NCI-H2227 treated with DMSO at 0.1 percent for 48 hours (cell line): ENCODE data around the gene POPDC3.
"Not testable (repeated sequence)": the region's sequence is repeated elsewhere in the genome, so short reads cannot be mapped to it uniquely, and the experiment has no call there.

ENCODE experiments used
- DNase-seq: peaks from one replicate; lab custom pipeline; 2025; lab: John Stamatoyannopoulos, UW

Gene POPDC3

GRCh38 chr6:105179244-105180065 lies at the start of gene POPDC3:
Gene POPDC3 (minus strand): TSS chr6:105180014. CDS start chr6:105161909, 18,105 bp downstream.
- DNase-seq = peak; percentile 22

GRCh38 chr6:105227295-105227767 lies 47.5 kb upstream of the POPDC3 start:
- DNase-seq = no peak

- DNase-seq = no peak
Measured at GRCh38 chr6:105226598-105227294, 46.9 kb upstream of the POPDC3 start.

GRCh38 chr6:105223242-105223641 lies 43.4 kb upstream of the POPDC3 start:
- no peak for DNase-seq

GRCh38 chr6:105221219-105221618 lies 41.4 kb upstream of the POPDC3 start:
- DNase-seq = not testable (repeated sequence)

GRCh38 chr6:105220186-105220585 lies 40.4 kb upstream of the POPDC3 start:
- no peak for DNase-seq

GRCh38 chr6:105219218-105219617 lies 39.4 kb upstream of the POPDC3 start:
- DNase-seq = not testable (repeated sequence)

- no peak for DNase-seq
Measured at GRCh38 chr6:105215506-105215905, 35.7 kb upstream of the POPDC3 start.

- DNase-seq = no peak
Measured at GRCh38 chr6:105214668-105215067, 34.9 kb upstream of the POPDC3 start.

GRCh38 chr6:105213272-105213671 lies 33.5 kb upstream of the POPDC3 start:
- DNase-seq = no peak

GRCh38 chr6:105212587-105212986 lies 32.8 kb upstream of the POPDC3 start:
- DNase-seq = no peak

GRCh38 chr6:105211831-105212230 lies 32.0 kb upstream of the POPDC3 start:
- no peak for DNase-seq

- DNase-seq = no peak
Measured at GRCh38 chr6:105210932-105211531, 31.2 kb upstream of the POPDC3 start.

- DNase-seq = no peak
Measured at GRCh38 chr6:105209950-105210706, 30.3 kb upstream of the POPDC3 start.

- no peak for DNase-seq
Measured at GRCh38 chr6:105207524-105208269, 27.9 kb upstream of the POPDC3 start.

- DNase-seq = no peak
Measured at GRCh38 chr6:105204768-105205167, 25.0 kb upstream of the POPDC3 start.

GRCh38 chr6:105204331-105204730 lies 24.5 kb upstream of the POPDC3 start:
- no peak for DNase-seq

GRCh38 chr6:105202486-105202885 lies 22.7 kb upstream of the POPDC3 start:
- DNase-seq = no peak

GRCh38 chr6:105200133-105200730 lies 20.4 kb upstream of the POPDC3 start:
- DNase-seq = no peak

GRCh38 chr6:105199711-105200110 lies 19.9 kb upstream of the POPDC3 start:
- no peak for DNase-seq

GRCh38 chr6:105196076-105196475 lies 16.3 kb upstream of the POPDC3 start:
- no peak for DNase-seq
